GOT3 (cell line): Measurements from ENCODE around the gene CFHR5.
"Not testable (repeated sequence)": the region's sequence is repeated elsewhere in the genome, so short reads cannot be mapped to it uniquely, and the experiment has no call there.

Source experiments
- DNase-seq: peaks from one replicate; lab custom pipeline; 2025; ENCODE audit warnings: mixed read lengths; lab: John Stamatoyannopoulos, UW

Gene CFHR5

GRCh38 chr1:197017558-197018146 lies 40.3 kb downstream of the CFHR5 start:
- no peak for DNase-seq

DNA sequence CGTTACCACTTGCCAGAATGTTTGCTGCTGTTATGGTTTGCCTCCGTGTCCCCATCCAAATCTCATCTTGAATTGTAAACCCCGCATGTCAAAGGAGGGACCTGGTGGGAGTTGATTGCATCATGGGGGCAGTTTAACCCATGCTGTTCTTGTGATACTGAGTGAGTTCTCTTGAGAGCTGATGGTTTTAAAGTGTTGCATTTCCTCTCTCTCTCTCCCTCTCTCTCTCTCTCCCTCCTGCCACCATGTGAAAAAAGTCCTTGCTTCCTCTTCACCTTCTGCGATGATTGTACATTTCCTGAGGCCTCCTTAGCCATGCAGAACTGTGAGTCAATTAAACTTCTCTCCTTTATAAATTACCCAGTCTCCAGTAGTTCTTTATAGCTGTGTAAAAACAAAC lies 44.4 kb downstream of the CFHR5 start:
- DNase-seq = no peak

GRCh38 chr1:197024460-197024859 lies 47.1 kb downstream of the CFHR5 start:
- no peak for DNase-seq

GRCh38 chr1:197027359-197027758 lies 50.0 kb downstream of the CFHR5 start:
- no peak for DNase-seq

- DNase-seq = no peak
These were observed 52.4 kb downstream of the CFHR5 start for GRCh38 chr1:197029749-197030148.

- not testable (repeated sequence) for DNase-seq
These were observed 57.4 kb downstream of the CFHR5 start for GRCh38 chr1:197034631-197035339.

DNA sequence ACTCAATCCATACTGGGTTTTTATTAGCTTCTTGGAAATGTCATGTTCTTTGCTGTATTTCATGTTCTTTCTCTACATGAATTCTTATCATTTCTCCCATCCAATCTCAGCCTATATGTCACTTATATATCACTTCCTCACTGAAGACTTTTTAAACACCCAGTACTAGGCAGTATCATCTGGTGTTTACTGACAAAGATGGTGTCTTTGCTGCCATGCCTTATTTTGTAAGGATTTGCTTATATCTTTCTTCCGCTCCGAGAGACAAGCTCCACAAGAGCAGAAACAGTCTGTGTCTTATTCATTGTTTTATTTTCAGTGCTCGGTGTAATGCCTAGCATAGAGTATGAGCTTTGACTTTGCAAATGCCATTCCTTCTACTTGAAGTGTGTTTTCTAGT lies 59.5 kb downstream of the CFHR5 start:
- no peak for DNase-seq

DNA sequence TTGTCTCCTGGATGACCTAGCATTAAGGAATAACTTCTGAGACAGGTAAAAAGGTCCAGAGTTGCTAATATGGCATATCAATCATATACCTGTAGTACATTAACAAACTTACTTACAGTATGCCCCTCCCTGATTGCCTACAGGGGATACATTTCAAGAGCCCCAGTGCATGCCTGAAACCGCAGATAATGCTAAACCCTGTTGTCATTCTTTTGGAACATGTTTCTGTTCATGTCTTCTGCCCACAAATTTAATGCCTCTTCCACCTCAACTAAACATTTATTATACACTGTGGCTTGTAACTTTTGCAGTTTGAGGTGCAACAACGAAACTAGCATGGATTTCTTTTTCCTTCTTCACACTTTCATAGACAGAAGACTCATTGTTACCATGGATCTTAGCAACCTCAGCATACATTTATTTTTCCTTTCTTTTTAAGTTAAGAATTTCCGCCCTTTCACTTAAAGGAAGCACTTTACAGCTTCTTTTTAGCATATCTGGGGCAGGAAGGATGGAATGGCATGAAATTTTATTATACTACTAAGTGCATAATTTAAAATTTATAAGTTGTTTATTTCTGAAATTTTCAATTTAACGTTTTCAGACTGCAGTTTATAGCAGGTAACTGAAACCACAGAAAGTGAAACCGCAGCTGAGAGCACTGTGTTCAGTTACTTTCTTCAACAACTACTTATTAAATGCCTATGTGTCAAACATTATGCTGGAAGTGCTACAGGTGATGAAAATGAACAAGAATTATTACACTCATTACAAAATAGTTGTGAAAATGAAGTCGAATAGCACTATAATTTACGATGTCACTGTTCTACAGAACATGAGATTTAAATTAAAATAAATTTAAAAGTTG lies 64.4 kb downstream of the CFHR5 start:
- DNase-seq = no peak

DNA sequence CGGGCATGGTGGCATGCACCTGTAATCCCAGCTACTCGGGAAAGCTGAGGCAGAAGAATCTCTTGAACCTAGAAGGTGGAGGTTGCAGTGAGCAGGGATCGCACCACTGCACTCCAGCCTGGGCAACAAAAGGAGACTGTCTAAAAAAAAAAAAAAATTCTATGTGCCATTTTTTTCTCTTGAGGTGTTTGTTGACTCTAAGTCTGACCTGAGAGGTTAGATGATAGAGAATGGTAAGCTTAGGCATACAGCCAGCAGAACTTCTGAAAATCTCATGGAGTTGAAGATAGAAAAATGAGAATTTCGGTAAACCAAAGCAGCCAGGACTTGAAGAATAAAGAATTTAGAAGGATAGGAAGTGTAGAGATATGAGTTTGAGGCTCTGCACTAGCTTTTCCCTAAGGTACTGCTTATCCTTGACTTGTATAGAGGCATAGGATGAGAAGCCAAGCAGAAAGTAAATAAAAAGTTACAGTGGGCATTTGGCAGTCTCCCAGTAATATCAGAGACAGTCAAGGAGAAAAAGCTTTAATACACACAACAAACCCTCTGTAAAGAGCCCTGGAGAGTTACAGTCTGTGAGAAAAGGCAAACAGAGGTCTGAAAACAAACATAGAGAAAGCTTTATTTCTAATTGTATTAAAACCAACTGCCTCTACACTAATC lies 65.5 kb downstream of the CFHR5 start:
- no peak for DNase-seq

DNA sequence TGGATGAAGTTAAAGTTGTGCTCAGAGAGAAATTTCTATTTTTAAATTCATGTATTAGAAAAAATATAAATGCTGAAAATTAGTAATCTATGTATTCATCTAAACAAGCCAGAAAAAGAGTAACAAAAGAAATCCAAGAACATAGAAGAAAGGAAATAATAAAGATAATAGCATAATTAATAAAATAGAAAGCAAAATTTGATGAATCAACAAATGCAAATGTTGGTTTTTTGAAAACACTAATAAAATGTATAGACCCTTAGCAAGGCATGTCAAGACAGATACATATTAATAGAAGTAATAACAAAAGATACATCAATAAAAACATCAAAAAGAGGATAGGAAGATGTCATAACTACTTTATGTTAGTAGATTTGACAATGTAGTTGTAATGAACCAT lies 71.7 kb downstream of the CFHR5 start:
- DNase-seq = no peak
